GM12878 (cell line): Measurements from ENCODE around the gene KRTAP3-2.

ENCODE experiments used
- BHLHE40 ChIP-seq, 2 experiments: fragments of 450-650 bp in 1 of 2; IDR thresholded peaks; 2 replicates each; pipeline ENCODE4 v1.6.1; 2011 to 2017; ENCODE audit warnings: low read depth in 2 of 2, borderline replicate concordance in 1 of 2, improper control_type of control experiment in 1 of 2, low read length in 1 of 2, mild to moderate bottlenecking in 1 of 2
- CEBPB ChIP-seq, 2 experiments: fragments of 150-350 bp in 1 of 2; IDR thresholded peaks; 2 replicates each; pipeline ENCODE4 v1.6.1; 2012 to 2014; ENCODE audit warnings: low read depth in 2 of 2, low read length in 2 of 2, borderline replicate concordance in 1 of 2, inconsistent platforms in 1 of 2
- CTCF ChIP-seq, 3 experiments: IDR thresholded peaks in 2 of 3; conservative IDR thresholded peaks in 1 of 3; 2 replicates each; pipeline ENCODE4 v1.5.1; 2011; ENCODE audit warnings: low read depth in 3 of 3, low read length in 3 of 3, mild to moderate bottlenecking in 3 of 3, control low read depth in 2 of 3, moderate library complexity in 2 of 3, inconsistent platforms in 1 of 3, mixed read lengths in 1 of 3; ENCODE audit not compliant: control insufficient read depth in 2 of 3, insufficient read depth in 1 of 3; ENCODE audit errors: extremely low read depth in 1 of 3
- LARP7 ChIP-seq: fragments of 450-650 bp; IDR thresholded peaks from 2 replicates; pipeline ENCODE4 v1.6.1; 2017; ENCODE audit warnings: mild to moderate bottlenecking
- NR2C2 ChIP-seq: IDR thresholded peaks from 2 replicates; pipeline ENCODE4 v1.6.1; 2011; ENCODE audit warnings: borderline replicate concordance, low read depth; ENCODE audit not compliant: control insufficient read depth, insufficient read length
- PAX8 ChIP-seq: fragments of 450-650 bp; IDR thresholded peaks from 2 replicates; pipeline ENCODE4 v1.6.1; 2017; ENCODE audit warnings: mild to moderate bottlenecking, moderate library complexity
- POLR2A ChIP-seq: IDR thresholded peaks from 2 replicates; pipeline ENCODE4 v1.6.1; 2011; ENCODE audit warnings: low read depth, mild to moderate bottlenecking, low read length
- POLR2AphosphoS5 ChIP-seq: IDR thresholded peaks from 2 replicates; pipeline ENCODE4 v1.6.1; 2011; ENCODE audit warnings: mild to moderate bottlenecking, low read length, inconsistent platforms
- ZNF274 ChIP-seq: IDR thresholded peaks from one replicate; pipeline ENCODE4 v1.8.0; 2011; ENCODE audit not compliant: insufficient read length, insufficient read depth

- TF ChIP-seq CTCF (IDR thresholded peaks at IDR 0.05 in 2 of 3, conservative IDR thresholded peaks at IDR 0.05 in 1 of 3; ENCODE audit: control insufficient read depth in 2 of 3, extremely low read depth in 1 of 3, insufficient read depth in 1 of 3, low read depth in 3 of 3, low read length in 3 of 3) = no peak
- TF ChIP-seq LARP7 = no peak
- no peak for TF ChIP-seq POLR2AphosphoS5
- no peak for TF ChIP-seq PAX8
- TF ChIP-seq BHLHE40 (IDR thresholded peaks at IDR 0.05; ENCODE audit: borderline replicate concordance in 1 of 2, low read depth in 2 of 2, low read length in 1 of 2) = no peak
- TF ChIP-seq ZNF274 = no peak
- TF ChIP-seq CEBPB (IDR thresholded peaks at IDR 0.05; ENCODE audit: borderline replicate concordance in 1 of 2, low read depth in 2 of 2, low read length in 2 of 2) = no peak
- TF ChIP-seq POLR2A = no peak
- TF ChIP-seq NR2C2 = no peak
Observed at GRCh38 chr17:40958086-40958953, 41.4 kb downstream of the KRTAP3-2 start.
